Spleen (tissue), 11 donors: ENCODE results near the gene COLEC12. TPM values are rescaled to one million over a fixed set of nuclear protein-coding genes. Genes with fewer than 3 reads are reported as not detected.

ENCODE experiments used
- DNase-seq: peaks from one replicate; pipeline ENCODE4 v3.0.0-alpha.2; 2020
- H3K27ac ChIP-seq, 8 donors: fragments of 200-600 bp; sonication (generic) in 7 of 8; 1 replicate in 4 of 8; 2 replicates in 4 of 8; pipeline versions ENCODE4 v1.5.0 to v1.8.0; 2016 to 2021; ENCODE audit warnings: inconsistent platforms in 4 of 8, mild to moderate bottlenecking in 4 of 8, moderate library complexity in 1 of 8
- H3K27me3 ChIP-seq, 7 donors: fragments of 200-600 bp; sonication (generic) in 6 of 7; replicated peaks in 1 of 7; 1 replicate in 4 of 7; 2 replicates in 3 of 7; pipeline versions ENCODE4 v1.5.0 to v1.8.0; 2016 to 2021; ENCODE audit warnings: inconsistent platforms in 3 of 7, mild to moderate bottlenecking in 1 of 7
- H3K36me3 ChIP-seq, 6 donors: fragments of 200-600 bp; sonication (generic) in 5 of 6; 1 replicate in 4 of 6; 2 replicates in 2 of 6; pipeline versions ENCODE4 v1.5.0 to v1.8.0; 2016 to 2021; ENCODE audit warnings: inconsistent platforms in 2 of 6
- H3K4me1 ChIP-seq, 6 donors: fragments of 200-600 bp; sonication (generic) in 5 of 6; 1 replicate in 3 of 6; 2 replicates in 3 of 6; pipeline versions ENCODE4 v1.5.0 to v1.8.0; 2016 to 2021; ENCODE audit warnings: inconsistent platforms in 3 of 6
- H3K4me3 ChIP-seq, 8 donors: fragments of 200-600 bp; sonication (generic) in 7 of 8; 1 replicate in 4 of 8; 2 replicates in 4 of 8; pipeline versions ENCODE4 v1.5.0 to v1.8.0; 2016 to 2021; ENCODE audit warnings: inconsistent platforms in 4 of 8, mild to moderate bottlenecking in 4 of 8, moderate library complexity in 2 of 8
- H3K9me3 ChIP-seq, 8 donors: fragments of 200-600 bp; sonication (generic) in 7 of 8; 1 replicate in 4 of 8; 2 replicates in 4 of 8; pipeline versions ENCODE4 v1.5.0 to v1.8.0; 2016 to 2021; ENCODE audit warnings: inconsistent platforms in 4 of 8
- CTCF ChIP-seq, 11 experiments: fragments of 200-600 bp in 7 of 11; fragments of 450-650 bp in 4 of 11; sonication (generic) in 4 of 11; IDR thresholded peaks in 8 of 11; conservative IDR thresholded peaks in 3 of 11; 1 replicate in 7 of 11; 2 replicates in 4 of 11; pipeline versions ENCODE4 v1.4.0 to v1.8.0; 2016 to 2021; ENCODE audit warnings: antibody characterized with exemption in 11 of 11, inconsistent platforms in 4 of 11, mild to moderate bottlenecking in 1 of 11
- POLR2A ChIP-seq, 3 donors: fragments of 450-650 bp; IDR thresholded peaks; one replicate each; pipeline ENCODE4 v1.5.1; 2017; ENCODE audit warnings: antibody characterized with exemption in 3 of 3, mild to moderate bottlenecking in 1 of 3
- POLR2AphosphoS5 ChIP-seq, 3 donors: sonication (generic); formaldehyde crosslinking; IDR thresholded peaks; one replicate each; pipeline ENCODE4 v1.5.1; 2017; ENCODE audit warnings: antibody characterized with exemption in 3 of 3
- WGBS, 5 donors: extraction: QIAGEN DNeasy Blood & Tissue Kit in 3 of 5; methylation state at CpG; one replicate each; pipeline versions ENCODE4 v1.1.5 to v1.1.7; 2013 to 2018; 5-methylcytosine and 5-hydroxymethylcytosine counted together
- intact Hi-C: fragments of 100-400 bp; cut with DNase I; formaldehyde crosslinking; loops from one replicate; pipeline ENCODE4 v1.15.0; 2023; ENCODE audit warnings: low total_unique reads
- polyA plus RNA-seq, 3 donors: library from polyadenylated mRNA; stranded (reverse); fragments of 200-250 nt; gene quantifications; one replicate each; pipeline ENCODE4 v1.2.1, GENCODE V29; 2013
- total RNA-seq, 7 donors: library from RNA; depleted of rRNA in 3 of 7; stranded (reverse); fragments of >200 nt in 3 of 7; fragmentation: NEBNext Ultra II Directional in 4 of 7; extraction: Animal tissue kit (Norgen Biotek cat#: 25700) in 4 of 7; gene quantifications; one replicate each; pipeline versions ENCODE4 v1.1.0 to v1.2.1, GENCODE V29; 2016 to 2021
- donor health status: healthy with polysubstance abuse.
- donor health status: DM: no; HTN: no; CAD: no; lungs with moderate emphysema.
- donor health status: DM: no; HTN: no; CAD: no.
- donor health status: Bipolar disorder and iron deficiency.
- donor health status: healthy.
- donor health status: DM: no; HTN: no; CAD: no.
- donor health status: DM: yes; HTN: yes; CAD: no.

The COLEC12 gene
- total and polyA plus RNA-seq, 10 donors: 0.13 to 4.5 (median 1.0) TPM

- no peak overlapping the region for H3K27ac ChIP-seq
- WGBS, 5 donors: 58 to 74% (median 68%) methylated on average over 7 of the region's 7 CpGs
- intact Hi-C loops: no loop called here
- H3K36me3 ChIP-seq: no peaks in the 10 kb centered on the region
- H3K4me1 ChIP-seq: peaks cover 0 to 30% (median 0%) of the 10 kb centered on the region in 6 donors
- H3K4me3 ChIP-seq: no peak overlapping the region
- H3K27me3 ChIP-seq: no peaks in the 10 kb centered on the region
- no peak for TF ChIP-seq CTCF (IDR thresholded peaks at IDR 0.05 in 8 of 11, conservative IDR thresholded peaks at IDR 0.05 in 3 of 11)
- no peak for TF ChIP-seq POLR2A (IDR thresholded peaks at IDR 0.05)
- no peak for TF ChIP-seq POLR2AphosphoS5 (IDR thresholded peaks at IDR 0.05)
- H3K9me3 ChIP-seq: no peaks in the 10 kb centered on the region
- DNase-seq: no peak
These were observed 128.9 kb downstream of the COLEC12 start for GRCh38 chr18:371609-371982.

GRCh38 chr18:370751-371608, 129.5 kb downstream of the COLEC12 start:
- no peaks in the 10 kb centered on the region for H3K36me3 ChIP-seq
- H3K4me3 ChIP-seq: no peak overlapping the region
- no peak for TF ChIP-seq POLR2AphosphoS5 (IDR thresholded peaks at IDR 0.05)
- H3K9me3 ChIP-seq: no peaks in the 10 kb centered on the region
- no peaks in the 10 kb centered on the region for H3K27me3 ChIP-seq
- intact Hi-C loops: no loop called here
- H3K4me1 ChIP-seq: peaks cover 0 to 27% (median 0%) of the 10 kb centered on the region in 6 donors
- H3K27ac ChIP-seq: no peak overlapping the region
- DNase-seq: no peak
- 62 to 74% (median 67%) methylated on average over 5 of the region's 5 CpGs for WGBS, 5 donors

GRCh38 chr18:369224-370015, 131.1 kb downstream of the COLEC12 start:
- H3K4me3 ChIP-seq: no peak overlapping the region
- no peaks in the 10 kb centered on the region for H3K9me3 ChIP-seq
- no peak overlapping the region for H3K27ac ChIP-seq
- no peak for DNase-seq
- no peak for TF ChIP-seq CTCF (IDR thresholded peaks at IDR 0.05 in 8 of 11, conservative IDR thresholded peaks at IDR 0.05 in 3 of 11)
- TF ChIP-seq POLR2AphosphoS5 (IDR thresholded peaks at IDR 0.05): no peak
- no peak for TF ChIP-seq POLR2A (IDR thresholded peaks at IDR 0.05)
- no peaks in the 10 kb centered on the region for H3K36me3 ChIP-seq
- H3K27me3 ChIP-seq: no peaks in the 10 kb centered on the region
- H3K4me1 ChIP-seq: peaks cover 0 to 22% (median 0%) of the 10 kb centered on the region in 6 donors
- WGBS, 5 donors: 69 to 76% (median 70%) methylated on average over 11 of the region's 11 CpGs
- intact Hi-C loops: no loop called here

- Histone ChIP-seq H3K4me3 (no peak overlapping the region), H3K27me3 (peaks cover 0 to 4% (median 0%) of the 10 kb centered on the region in 7 donors), H3K4me1 (peaks cover 0 to 34% (median 0%) of the 10 kb centered on the region in 6 donors), H3K9me3 (no peaks in the 10 kb centered on the region), H3K36me3 (no peaks in the 10 kb centered on the region), H3K27ac (no peak overlapping the region)
- 68 to 83% (median 79%) methylated on average over 9 of the region's 9 CpGs for WGBS, 5 donors
- intact Hi-C loops: no loop called here
- no peak for DNase-seq
- TF ChIP-seq CTCF (IDR thresholded peaks at IDR 0.05 in 8 of 11, conservative IDR thresholded peaks at IDR 0.05 in 3 of 11) (no peak), POLR2A (IDR thresholded peaks at IDR 0.05) (no peak), POLR2AphosphoS5 (IDR thresholded peaks at IDR 0.05) (no peak)
These were observed 133.9 kb downstream of the COLEC12 start for GRCh38 chr18:366466-367061.
